ENCODE measurements around the gene LSMEM2. TPM values are rescaled to one million over a fixed set of nuclear protein-coding genes. Genes with fewer than 3 reads are reported as not detected.

The LSMEM2 gene
- total and polyA plus RNA-seq, 2 experiments from 2014 or later: not detected

DNA sequence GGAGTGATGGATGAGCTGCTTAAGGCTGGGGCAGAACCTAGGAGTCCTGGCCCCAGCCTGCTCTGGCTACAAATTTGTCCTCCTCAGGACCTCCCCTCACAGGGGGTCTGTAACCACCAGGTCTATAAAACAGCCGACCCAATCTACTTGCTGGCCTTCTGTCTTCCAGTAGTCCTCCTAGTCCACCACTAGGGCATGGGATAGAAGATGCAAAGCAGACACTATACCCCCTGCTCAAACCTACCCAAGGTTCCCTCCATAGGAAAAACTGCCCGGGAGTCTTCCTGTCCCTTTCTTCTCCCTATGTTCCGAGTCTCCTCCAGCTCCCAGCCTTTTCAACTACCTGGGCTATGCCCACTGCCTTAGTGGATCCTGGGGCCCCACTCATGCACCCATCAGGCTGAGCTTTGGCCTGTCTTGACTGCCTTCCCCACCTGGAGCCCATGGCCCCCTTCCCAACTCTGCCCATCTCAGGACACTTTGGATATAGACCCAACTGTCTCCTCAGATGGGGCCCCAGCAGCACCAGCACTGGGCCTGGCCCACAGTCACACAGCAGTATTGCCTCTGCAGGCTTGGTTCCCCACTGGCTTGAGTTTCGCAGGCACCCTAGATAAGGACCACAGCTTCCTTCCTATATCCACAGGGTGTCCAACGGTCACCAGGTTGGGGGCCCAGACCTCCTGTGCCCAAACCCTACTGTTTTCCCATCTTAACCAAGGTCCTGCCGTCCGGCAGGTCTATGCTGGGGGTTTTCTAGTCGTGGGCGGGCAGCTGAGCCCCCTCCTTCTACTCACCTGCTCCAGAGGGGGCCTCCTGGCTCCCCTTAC, 19.2 kb downstream of the LSMEM2 start:
- H3K9me2 ChIP-seq (replicated peaks; ENCODE audit: insufficient read depth): no peaks in the 10 kb centered on the region
- DNase-seq (ENCODE audit: low spot score): no peak
- peak overlapping the region; percentile 93 for H3K4me2 ChIP-seq
- peak overlapping the region; percentile 88 for H3K27ac ChIP-seq
- no peaks in the 10 kb centered on the region for H3K9me3 ChIP-seq (ENCODE audit: low read depth)
- H3K36me3 ChIP-seq (replicated peaks; ENCODE audit: insufficient read depth, low read depth): no peaks in the 10 kb centered on the region
- H3K27me3 ChIP-seq: no peaks in the 10 kb centered on the region
- no peak overlapping the region for H2AFZ ChIP-seq
- H3K4me1 ChIP-seq (ENCODE audit: insufficient read depth): peaks cover 18% of the 10 kb centered on the region
- H3K79me2 ChIP-seq: peaks cover 11% of the 10 kb centered on the region
- 59% methylated on average over 9 of the region's 9 CpGs for WGBS (ENCODE audit: low lambda C conversion rate, missing lambda C conversion rate)
- H3K4me3 ChIP-seq: peak overlapping the region; percentile 52
- TF ChIP-seq EZH2phosphoT487 (IDR thresholded peaks at IDR 0.05; ENCODE audit: low read depth, severe bottlenecking, unreplicated experiment): no peak
- TF ChIP-seq, protein P1, sequence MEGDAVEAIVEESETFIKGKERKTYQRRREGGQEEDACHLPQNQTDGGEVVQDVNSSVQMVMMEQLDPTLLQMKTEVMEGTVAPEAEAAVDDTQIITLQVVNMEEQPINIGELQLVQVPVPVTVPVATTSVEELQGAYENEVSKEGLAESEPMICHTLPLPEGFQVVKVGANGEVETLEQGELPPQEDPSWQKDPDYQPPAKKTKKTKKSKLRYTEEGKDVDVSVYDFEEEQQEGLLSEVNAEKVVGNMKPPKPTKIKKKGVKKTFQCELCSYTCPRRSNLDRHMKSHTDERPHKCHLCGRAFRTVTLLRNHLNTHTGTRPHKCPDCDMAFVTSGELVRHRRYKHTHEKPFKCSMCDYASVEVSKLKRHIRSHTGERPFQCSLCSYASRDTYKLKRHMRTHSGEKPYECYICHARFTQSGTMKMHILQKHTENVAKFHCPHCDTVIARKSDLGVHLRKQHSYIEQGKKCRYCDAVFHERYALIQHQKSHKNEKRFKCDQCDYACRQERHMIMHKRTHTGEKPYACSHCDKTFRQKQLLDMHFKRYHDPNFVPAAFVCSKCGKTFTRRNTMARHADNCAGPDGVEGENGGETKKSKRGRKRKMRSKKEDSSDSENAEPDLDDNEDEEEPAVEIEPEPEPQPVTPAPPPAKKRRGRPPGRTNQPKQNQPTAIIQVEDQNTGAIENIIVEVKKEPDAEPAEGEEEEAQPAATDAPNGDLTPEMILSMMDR (IDR thresholded peaks at IDR 0.05; ENCODE audit: poor library complexity): no peak
- TF ChIP-seq EZH2 (IDR thresholded peaks at IDR 0.05; ENCODE audit: borderline replicate concordance): no peak
- no peaks in the 10 kb centered on the region for H4K20me1 ChIP-seq (ENCODE audit: insufficient read depth, poor library complexity, severe bottlenecking)

DNA sequence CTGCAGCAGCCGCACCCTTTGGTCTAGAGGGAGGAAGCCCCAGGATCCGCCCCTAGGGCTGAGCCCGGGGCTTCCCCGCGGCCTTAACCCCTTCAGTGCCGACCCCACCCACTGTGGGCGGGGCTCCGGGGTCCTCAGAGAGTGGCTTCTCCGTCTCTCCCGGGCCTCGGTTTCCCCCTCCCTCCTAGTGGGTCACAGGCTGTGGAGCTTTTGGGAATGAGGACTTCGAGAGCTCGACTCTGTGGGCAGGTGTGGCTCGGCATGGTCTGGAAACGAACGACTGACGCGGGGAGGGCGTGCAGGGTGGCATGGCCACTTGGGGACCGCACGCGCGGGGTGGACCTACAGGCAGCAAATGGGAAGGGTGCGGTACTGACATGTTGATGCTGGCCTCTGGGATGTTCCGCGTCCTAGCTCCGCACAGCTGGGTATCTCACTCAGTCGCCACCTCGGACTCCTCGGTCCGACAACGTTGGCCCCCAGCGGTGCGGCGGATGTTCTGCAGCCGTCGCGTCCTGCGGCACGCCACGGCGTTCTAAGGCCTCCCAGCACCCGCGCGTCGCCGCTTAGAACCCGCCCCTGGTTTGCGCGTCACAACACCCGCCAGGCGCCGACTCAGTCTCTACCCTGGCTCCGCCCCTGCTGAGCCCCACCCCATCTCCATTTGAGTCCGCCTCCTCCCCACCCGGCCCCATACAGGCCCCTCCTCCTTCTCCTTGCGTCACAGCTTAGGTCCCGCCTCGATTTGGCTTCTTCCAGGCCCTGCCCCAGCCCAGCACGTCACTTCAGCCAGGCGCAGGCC, 20.1 kb downstream of the LSMEM2 start, which contains the start of the genes HYAL3 and NAA80:
HYAL3 (minus strand) TSS at position 570 of the 802 bp plus-strand sequence. CDS start 3,803 bp downstream, outside the sequence.
NAA80 (minus strand) TSS at position 570 of the 802 bp plus-strand sequence. CDS start 1,942 bp downstream, outside the sequence.
- H2AFZ ChIP-seq: peak within 1 kb of the TSS; percentile 45
- peak within 1 kb of the TSS; percentile 94 for H3K27ac ChIP-seq
- H3K9me3 ChIP-seq (ENCODE audit: low read depth): no peaks in the 10 kb centered on the region
- no peaks in the 10 kb centered on the region for H4K20me1 ChIP-seq (ENCODE audit: insufficient read depth, poor library complexity, severe bottlenecking)
- no peak for TF ChIP-seq EZH2phosphoT487 (IDR thresholded peaks at IDR 0.05; ENCODE audit: low read depth, severe bottlenecking, unreplicated experiment)
- TF ChIP-seq, protein P1 (IDR thresholded peaks at IDR 0.05; ENCODE audit: poor library complexity): peak; percentile 30
- no peak for TF ChIP-seq EZH2 (IDR thresholded peaks at IDR 0.05; ENCODE audit: borderline replicate concordance)
- peak; percentile 100 for DNase-seq (ENCODE audit: low spot score)
- WGBS (ENCODE audit: low lambda C conversion rate, missing lambda C conversion rate): 1% methylated on average over 54 of the region's 61 CpGs
- H3K79me2 ChIP-seq: peaks cover 11% of the 10 kb centered on the region
- H3K36me3 ChIP-seq (replicated peaks; ENCODE audit: insufficient read depth, low read depth): no peaks in the 10 kb centered on the region
- no peaks in the 10 kb centered on the region for H3K9me2 ChIP-seq (replicated peaks; ENCODE audit: insufficient read depth)
- H3K4me3 ChIP-seq: peak within 1 kb of the TSS; percentile 52
- no peaks in the 10 kb centered on the region for H3K27me3 ChIP-seq
- peak within 1 kb of the TSS; percentile 93 for H3K4me2 ChIP-seq
- H3K4me1 ChIP-seq (ENCODE audit: insufficient read depth): peaks cover 17% of the 10 kb centered on the region

DNA sequence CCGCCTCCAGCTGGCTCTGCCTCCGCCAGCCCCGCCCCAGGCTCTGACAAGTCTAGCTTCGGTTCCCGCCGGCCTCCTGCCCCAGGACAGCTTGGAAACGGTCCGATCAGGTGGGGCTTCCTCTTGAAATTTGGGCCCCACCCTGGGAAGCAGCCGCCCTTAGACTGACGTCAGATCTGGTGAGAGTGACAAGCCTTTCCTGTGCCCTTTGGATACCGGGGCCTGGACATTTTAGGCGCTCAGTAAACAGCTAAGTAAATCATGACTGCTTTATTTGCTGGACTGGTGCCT, 20.7 kb downstream of the LSMEM2 start:
- Histone ChIP-seq H3K9me2 (replicated peaks; ENCODE audit: insufficient read depth) (no peaks in the 10 kb centered on the region), H3K36me3 (replicated peaks; ENCODE audit: insufficient read depth, low read depth) (no peaks in the 10 kb centered on the region), H4K20me1 (ENCODE audit: insufficient read depth, poor library complexity, severe bottlenecking) (no peaks in the 10 kb centered on the region), H3K79me2 (peaks cover 11% of the 10 kb centered on the region), H3K27ac (peak overlapping the region; percentile 94), H3K9me3 (ENCODE audit: low read depth) (no peaks in the 10 kb centered on the region), H3K4me1 (ENCODE audit: insufficient read depth) (peaks cover 17% of the 10 kb centered on the region), H3K4me3 (peak overlapping the region; percentile 5), H3K27me3 (no peaks in the 10 kb centered on the region), H2AFZ (peak overlapping the region; percentile 23), H3K4me2 (peak overlapping the region; percentile 79)
- TF ChIP-seq, protein P1 (IDR thresholded peaks at IDR 0.05; ENCODE audit: poor library complexity): no peak
- TF ChIP-seq EZH2 (IDR thresholded peaks at IDR 0.05; ENCODE audit: borderline replicate concordance) (no peak), EZH2phosphoT487 (IDR thresholded peaks at IDR 0.05; ENCODE audit: low read depth, severe bottlenecking, unreplicated experiment) (no peak)
- 3% methylated on average over 12 of the region's 12 CpGs for WGBS (ENCODE audit: low lambda C conversion rate, missing lambda C conversion rate)
- no peak for DNase-seq (ENCODE audit: low spot score)

All from hepatocyte (in vitro differentiated cells).